Measurements from ENCODE around the gene MGAT4A. TPM values are rescaled to one million over a fixed set of nuclear protein-coding genes. Genes with fewer than 3 reads are reported as not detected.

MGAT4A gene
- total and polyA plus RNA-seq, 12 donors: 4.6 to 33.0 (median 18.6) TPM

GRCh38 chr2:98727369-98728087 is 3.4 kb downstream of the MGAT4A start:
- Histone ChIP-seq H3K36me3 (peaks cover 0 to 39% (median 0%) of the 10 kb centered on the region in 9 donors), H3K4me3 (peak overlapping the region in 3 of 10 donors; percentile 8 to 26 (median 17)), H3K27ac (peak overlapping the region in 7 of 10 donors; percentile 11 to 91 (median 85)), H3K9me3 (no peaks in the 10 kb centered on the region), H3K27me3 (no peaks in the 10 kb centered on the region), H3K4me1 (peaks cover 4 to 75% (median 52%) of the 10 kb centered on the region in 9 donors)
- ATAC-seq (peak in 2 of 8 donors; percentile 7 to 40), DNase-seq (peak in 1 of 2 donors; percentile 44)
- no peak for TF ChIP-seq CTCF (IDR thresholded peaks at IDR 0.05)
- intact Hi-C loops (cut with DNase I): loop anchor here in 4 of 10 donors (5.0 to 10.0 kb wide), 3 partner anchors 70 to 75 kb away; no protein-coding TSS in a partner anchor
- 47 to 54% methylated on average over 5 of the region's 5 CpGs for WGBS, 2 donors

DNA sequence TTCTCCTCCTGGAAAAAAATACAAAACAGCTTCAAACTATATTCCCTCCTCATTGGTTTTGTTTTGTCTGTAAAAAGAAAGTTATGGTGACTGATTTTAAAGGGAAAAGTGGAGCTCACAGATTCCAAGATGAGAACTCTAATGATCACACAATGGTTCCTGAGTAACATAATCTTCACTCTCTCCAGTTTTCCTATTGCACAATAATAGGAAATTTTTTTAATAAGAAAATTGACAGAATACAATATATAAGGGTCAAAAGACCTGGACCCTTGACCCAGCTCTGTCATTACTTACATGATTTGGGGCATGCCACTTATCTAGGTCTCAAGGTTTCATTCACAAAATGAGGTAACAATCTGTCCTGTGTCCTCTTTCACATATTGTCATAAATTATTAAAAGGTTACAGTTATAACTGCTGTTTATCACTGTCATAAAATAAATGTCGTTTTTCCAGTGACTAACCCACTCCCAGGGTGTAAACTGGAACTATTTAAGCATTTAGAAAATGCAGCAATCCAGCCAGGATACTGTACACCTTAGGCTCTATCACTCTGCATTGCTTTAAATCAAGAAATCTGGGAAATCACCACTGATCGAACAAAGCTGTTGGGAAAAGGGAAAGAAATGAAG is 4.1 kb downstream of the MGAT4A start:
- peak overlapping the region in 5 of 10 donors; percentile 16 to 30 (median 26) for H3K4me3 ChIP-seq
- WGBS, 2 donors: 41 to 49% methylated on average over 2 of the region's 2 CpGs
- intact Hi-C loops (cut with DNase I): loop anchor here in 4 of 10 donors (5.0 to 10.0 kb wide), 3 partner anchors 70 to 75 kb away; no protein-coding TSS in a partner anchor

DNA sequence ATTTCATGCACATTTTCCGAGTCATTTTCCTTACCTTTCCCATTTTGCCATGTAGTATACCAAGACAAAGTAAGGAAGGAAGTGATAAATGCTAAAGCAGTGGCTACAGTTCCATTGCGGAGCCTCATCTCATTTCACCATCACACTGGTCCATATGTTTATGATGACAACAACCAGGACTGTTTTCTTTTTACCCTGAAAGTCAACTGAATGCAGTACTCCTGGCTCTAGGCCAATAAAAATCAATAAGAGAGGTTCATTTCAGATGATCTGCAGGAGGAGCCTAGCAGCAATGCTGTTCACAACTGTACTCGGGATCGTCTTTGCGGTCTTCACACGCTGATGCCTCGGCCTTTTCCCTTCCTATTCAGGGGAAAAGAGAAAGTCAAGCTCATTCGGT is 4.7 kb downstream of the MGAT4A start:
- DNase-seq: no peak
- H3K27ac ChIP-seq: peak overlapping the region in 5 of 10 donors; percentile 5 to 91 (median 85)
- ATAC-seq: no peak
- H3K36me3 ChIP-seq: peaks cover 0 to 44% (median 0%) of the 10 kb centered on the region in 9 donors
- no peak for TF ChIP-seq CTCF (IDR thresholded peaks at IDR 0.05)
- peak overlapping the region in 6 of 10 donors; percentile 16 to 30 (median 22) for H3K4me3 ChIP-seq
- H3K27me3 ChIP-seq: no peaks in the 10 kb centered on the region
- intact Hi-C loops (cut with DNase I): loop anchor here in 4 of 10 donors (5.0 to 10.0 kb wide), 3 partner anchors 69 to 74 kb away; no protein-coding TSS in a partner anchor
- peaks cover 0 to 6% (median 0%) of the 10 kb centered on the region in 11 donors for H3K9me3 ChIP-seq
- 67 to 79% methylated on average over 8 of the region's 8 CpGs for WGBS, 2 donors
- peaks cover 0 to 65% (median 43%) of the 10 kb centered on the region in 9 donors for H3K4me1 ChIP-seq

More for the DNA sequence above, 4.1 kb downstream of the MGAT4A start:
- H3K4me1 ChIP-seq: peaks cover 0 to 69% (median 47%) of the 10 kb centered on the region in 9 donors
- H3K27ac ChIP-seq: peak overlapping the region in 6 of 10 donors; percentile 11 to 91 (median 86)
- no peak for TF ChIP-seq CTCF (IDR thresholded peaks at IDR 0.05)
- no peak for ATAC-seq
- DNase-seq: no peak
- peaks cover 0 to 4% (median 0%) of the 10 kb centered on the region in 11 donors for H3K9me3 ChIP-seq
- peaks cover 0 to 42% (median 0%) of the 10 kb centered on the region in 9 donors for H3K36me3 ChIP-seq
- H3K27me3 ChIP-seq: no peaks in the 10 kb centered on the region

- Histone ChIP-seq H3K36me3 (peaks cover 0 to 84% (median 7%) of the 10 kb centered on the region in 9 donors), H3K27me3 (no peaks in the 10 kb centered on the region), H3K4me3 (no peak overlapping the region), H3K27ac (no peak overlapping the region), H3K4me1 (peaks cover 0 to 22% (median 12%) of the 10 kb centered on the region in 9 donors), H3K9me3 (peaks cover 0 to 23% (median 3%) of the 10 kb centered on the region in 11 donors)
- WGBS, 2 donors: 97 to 99% methylated on average over 4 of the region's 4 CpGs
- DNase-seq: no peak
- intact Hi-C loops (cut with DNase I): loop anchor here in 2 of 10 donors (10.0 kb wide), 1 partner anchor 65 kb away; no protein-coding TSS in a partner anchor
- no peak for ATAC-seq
- no peak for TF ChIP-seq CTCF (IDR thresholded peaks at IDR 0.05)
Observed at GRCh38 chr2:98720286-98720685, 10.6 kb downstream of the MGAT4A start.

Measured in heart right ventricle (tissue), 16 donors.